ENCODE measurements around the gene NHS.

DNA sequence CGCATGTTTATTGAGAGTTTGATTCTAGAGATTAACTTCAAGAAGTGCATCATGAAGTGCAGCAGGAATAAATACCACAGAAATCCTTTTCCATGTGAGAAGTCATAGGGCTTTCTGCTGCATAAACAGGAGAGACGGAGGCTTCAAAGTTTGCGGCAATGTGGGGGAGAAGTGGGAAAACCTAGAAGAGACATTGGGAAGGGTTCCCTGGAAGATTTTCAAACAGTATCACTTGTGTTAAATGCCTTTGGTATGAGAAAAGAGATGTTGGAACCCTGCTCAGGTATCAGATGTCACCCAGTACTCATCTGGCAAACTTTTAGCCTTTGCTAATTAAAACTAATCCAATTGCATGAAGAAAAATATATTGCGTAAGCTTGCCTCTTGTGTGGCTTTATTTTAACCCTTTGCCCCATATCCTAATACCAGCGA, 15.4 kb downstream of the NHS start:
- no peak for TF ChIP-seq POLR2A (IDR thresholded peaks at IDR 0.05)
- TF ChIP-seq, protein P1, sequence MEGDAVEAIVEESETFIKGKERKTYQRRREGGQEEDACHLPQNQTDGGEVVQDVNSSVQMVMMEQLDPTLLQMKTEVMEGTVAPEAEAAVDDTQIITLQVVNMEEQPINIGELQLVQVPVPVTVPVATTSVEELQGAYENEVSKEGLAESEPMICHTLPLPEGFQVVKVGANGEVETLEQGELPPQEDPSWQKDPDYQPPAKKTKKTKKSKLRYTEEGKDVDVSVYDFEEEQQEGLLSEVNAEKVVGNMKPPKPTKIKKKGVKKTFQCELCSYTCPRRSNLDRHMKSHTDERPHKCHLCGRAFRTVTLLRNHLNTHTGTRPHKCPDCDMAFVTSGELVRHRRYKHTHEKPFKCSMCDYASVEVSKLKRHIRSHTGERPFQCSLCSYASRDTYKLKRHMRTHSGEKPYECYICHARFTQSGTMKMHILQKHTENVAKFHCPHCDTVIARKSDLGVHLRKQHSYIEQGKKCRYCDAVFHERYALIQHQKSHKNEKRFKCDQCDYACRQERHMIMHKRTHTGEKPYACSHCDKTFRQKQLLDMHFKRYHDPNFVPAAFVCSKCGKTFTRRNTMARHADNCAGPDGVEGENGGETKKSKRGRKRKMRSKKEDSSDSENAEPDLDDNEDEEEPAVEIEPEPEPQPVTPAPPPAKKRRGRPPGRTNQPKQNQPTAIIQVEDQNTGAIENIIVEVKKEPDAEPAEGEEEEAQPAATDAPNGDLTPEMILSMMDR (IDR thresholded peaks at IDR 0.05 in 8 of 11, conservative IDR thresholded peaks at IDR 0.05 in 3 of 11) = no peak
- no peak for TF ChIP-seq POLR2AphosphoS5 (IDR thresholded peaks at IDR 0.05)
